ENCODE measurements around the gene POLR3E. TPM values are rescaled to one million over a fixed set of nuclear protein-coding genes. Genes with fewer than 3 reads are reported as not detected.

POLR3E gene
- total and polyA plus RNA-seq, 2 experiments from 2014 or later, result 24.9 to 65.3 TPM

DNA sequence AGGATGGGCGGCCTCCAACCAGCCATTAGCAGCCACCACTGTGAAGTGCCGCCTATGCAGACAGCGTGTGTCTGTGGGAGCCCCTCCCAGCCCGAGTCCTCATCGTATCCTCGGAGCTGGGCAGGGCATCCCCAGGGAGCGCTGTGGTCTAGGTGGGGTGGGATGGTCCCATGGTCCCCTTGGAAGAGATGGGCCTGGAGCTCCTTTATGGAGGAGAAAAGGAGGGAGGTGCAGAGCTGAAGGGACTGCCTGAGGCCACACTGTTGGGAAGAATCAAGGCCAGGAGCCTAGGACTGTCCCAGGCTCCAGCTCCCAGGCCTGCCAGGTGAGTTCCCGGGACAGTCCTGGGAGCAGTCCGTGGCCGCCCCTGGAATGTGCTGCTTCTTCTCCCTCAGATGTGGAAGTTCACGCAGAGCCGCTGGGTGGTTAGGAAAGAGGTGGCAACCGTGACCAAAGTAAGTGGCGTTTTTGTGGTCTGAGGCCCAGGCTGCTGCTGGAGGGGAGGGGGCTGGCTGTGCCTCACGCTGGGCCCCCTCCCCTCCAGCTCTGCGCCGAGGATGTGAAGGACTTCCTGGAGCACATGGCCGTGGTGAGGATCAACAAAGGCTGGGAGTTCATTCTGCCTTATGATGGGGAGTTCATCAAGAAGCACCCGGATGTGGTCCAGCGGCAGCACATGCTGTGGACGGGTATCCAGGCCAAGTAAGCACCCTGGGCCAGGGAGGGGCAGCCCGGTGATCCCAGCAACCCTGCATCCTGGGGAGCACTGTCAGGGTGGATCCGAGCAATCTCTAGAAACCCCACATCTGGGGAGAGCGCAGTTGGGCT, 27.0 kb downstream of the POLR3E start:
- DNase-seq (ENCODE audit: low read depth in 1 of 2, low spot score in 1 of 2), result no peak
- H3K36me3 ChIP-seq, result peaks cover 10% of the 10 kb centered on the region

DNA sequence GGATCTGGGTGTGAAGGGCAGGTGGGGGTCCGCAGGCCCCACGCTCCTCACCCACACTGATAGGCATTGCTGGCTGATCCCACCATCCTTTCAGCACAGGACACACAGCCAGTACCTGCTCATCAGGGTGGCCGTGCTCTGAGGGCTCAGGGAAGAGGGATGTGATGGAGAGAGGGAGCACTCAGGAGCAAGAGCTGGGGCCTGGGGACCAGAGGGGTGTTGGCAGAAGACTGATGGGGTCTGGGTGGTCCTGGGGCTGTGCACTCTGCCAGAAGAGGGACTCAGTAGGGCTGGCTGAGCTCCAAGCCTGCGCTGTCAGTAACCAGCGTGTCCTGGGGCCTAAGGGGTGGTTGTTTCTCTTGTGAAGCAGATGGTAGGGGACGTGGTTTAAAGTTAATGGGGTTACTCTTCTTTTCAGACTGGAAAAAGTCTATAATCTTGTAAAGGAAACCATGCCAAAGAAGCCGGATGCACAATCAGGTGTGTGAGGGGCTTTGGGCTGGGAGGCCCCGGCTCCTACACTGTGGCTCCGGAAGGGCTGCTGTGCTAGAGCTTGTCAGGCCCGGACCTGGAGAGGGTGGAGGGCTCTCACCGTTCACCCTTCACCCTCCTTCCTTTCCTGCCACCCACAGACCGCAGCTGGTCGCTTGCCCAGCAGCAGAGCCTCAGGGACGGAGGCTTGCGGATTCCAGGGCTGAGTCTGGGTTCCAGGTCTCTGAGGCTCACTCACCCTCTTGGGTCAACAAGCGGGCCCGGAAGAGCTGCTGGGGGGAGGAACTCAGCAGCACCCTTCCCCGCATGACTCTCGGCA, 27.8 kb downstream of the POLR3E start:
- Histone ChIP-seq H3K27ac (no peak overlapping the region), H3K9me3 (ENCODE audit: low read depth) (no peaks in the 10 kb centered on the region), H3K36me3 (peaks cover 10% of the 10 kb centered on the region), H3K4me1 (ENCODE audit: low read depth) (no peaks in the 10 kb centered on the region), H3K27me3 (no peaks in the 10 kb centered on the region), H3K4me3 (no peak overlapping the region)
- TF ChIP-seq, protein P1, sequence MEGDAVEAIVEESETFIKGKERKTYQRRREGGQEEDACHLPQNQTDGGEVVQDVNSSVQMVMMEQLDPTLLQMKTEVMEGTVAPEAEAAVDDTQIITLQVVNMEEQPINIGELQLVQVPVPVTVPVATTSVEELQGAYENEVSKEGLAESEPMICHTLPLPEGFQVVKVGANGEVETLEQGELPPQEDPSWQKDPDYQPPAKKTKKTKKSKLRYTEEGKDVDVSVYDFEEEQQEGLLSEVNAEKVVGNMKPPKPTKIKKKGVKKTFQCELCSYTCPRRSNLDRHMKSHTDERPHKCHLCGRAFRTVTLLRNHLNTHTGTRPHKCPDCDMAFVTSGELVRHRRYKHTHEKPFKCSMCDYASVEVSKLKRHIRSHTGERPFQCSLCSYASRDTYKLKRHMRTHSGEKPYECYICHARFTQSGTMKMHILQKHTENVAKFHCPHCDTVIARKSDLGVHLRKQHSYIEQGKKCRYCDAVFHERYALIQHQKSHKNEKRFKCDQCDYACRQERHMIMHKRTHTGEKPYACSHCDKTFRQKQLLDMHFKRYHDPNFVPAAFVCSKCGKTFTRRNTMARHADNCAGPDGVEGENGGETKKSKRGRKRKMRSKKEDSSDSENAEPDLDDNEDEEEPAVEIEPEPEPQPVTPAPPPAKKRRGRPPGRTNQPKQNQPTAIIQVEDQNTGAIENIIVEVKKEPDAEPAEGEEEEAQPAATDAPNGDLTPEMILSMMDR (IDR thresholded peaks at IDR 0.05; ENCODE audit: low read depth, low read length), result no peak
- DNase-seq (ENCODE audit: low read depth in 1 of 2, low spot score in 1 of 2), result no peak

More for the DNA sequence above, 27.0 kb downstream of the POLR3E start:
- TF ChIP-seq, protein P1 (IDR thresholded peaks at IDR 0.05; ENCODE audit: low read depth, low read length), result no peak
- H3K27ac ChIP-seq, result no peak overlapping the region
- H3K4me1 ChIP-seq (ENCODE audit: low read depth), result no peaks in the 10 kb centered on the region
- no peak overlapping the region for H3K4me3 ChIP-seq
- no peaks in the 10 kb centered on the region for H3K9me3 ChIP-seq (ENCODE audit: low read depth)
- no peaks in the 10 kb centered on the region for H3K27me3 ChIP-seq

DNA sequence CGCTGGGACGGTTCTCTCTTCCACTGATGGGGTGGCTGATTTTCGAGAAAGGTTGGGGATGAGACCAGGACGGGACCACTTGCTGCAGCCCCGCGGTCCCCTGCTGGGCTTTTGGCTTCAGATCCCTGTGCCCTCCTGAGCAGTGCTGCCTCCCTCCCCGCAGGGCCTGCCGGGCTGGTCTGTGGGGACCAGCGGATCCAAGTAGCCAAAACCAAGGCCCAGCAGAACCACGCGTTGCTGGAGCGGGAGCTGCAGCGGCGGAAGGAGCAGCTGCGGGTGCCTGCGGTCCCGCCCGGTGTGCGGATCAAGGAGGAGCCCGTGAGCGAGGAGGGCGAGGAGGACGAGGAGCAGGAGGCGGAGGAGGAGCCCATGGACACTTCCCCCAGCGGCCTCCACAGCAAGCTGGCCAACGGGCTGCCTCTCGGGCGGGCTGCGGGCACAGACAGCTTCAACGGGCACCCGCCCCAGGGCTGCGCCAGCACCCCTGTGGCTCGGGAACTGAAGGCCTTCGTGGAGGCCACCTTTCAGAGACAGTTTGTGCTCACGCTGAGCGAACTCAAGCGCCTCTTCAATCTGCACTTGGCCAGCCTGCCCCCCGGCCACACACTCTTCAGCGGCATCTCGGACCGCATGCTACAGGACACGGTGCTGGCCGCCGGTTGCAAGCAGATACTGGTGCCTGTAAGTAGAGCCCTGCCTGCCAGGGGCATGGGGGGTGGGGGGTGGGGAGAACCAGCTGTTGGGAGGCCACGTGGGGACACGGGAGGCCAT, 28.6 kb downstream of the POLR3E start:
- no peaks in the 10 kb centered on the region for H3K27me3 ChIP-seq
- DNase-seq (ENCODE audit: low read depth in 1 of 2, low spot score in 1 of 2), result no peak
- no peak overlapping the region for H3K27ac ChIP-seq
- no peaks in the 10 kb centered on the region for H3K9me3 ChIP-seq (ENCODE audit: low read depth)
- TF ChIP-seq, protein P1 (IDR thresholded peaks at IDR 0.05; ENCODE audit: low read depth, low read length), result no peak
- no peaks in the 10 kb centered on the region for H3K4me1 ChIP-seq (ENCODE audit: low read depth)
- H3K36me3 ChIP-seq, result peaks cover 10% of the 10 kb centered on the region
- H3K4me3 ChIP-seq, result no peak overlapping the region

DNA sequence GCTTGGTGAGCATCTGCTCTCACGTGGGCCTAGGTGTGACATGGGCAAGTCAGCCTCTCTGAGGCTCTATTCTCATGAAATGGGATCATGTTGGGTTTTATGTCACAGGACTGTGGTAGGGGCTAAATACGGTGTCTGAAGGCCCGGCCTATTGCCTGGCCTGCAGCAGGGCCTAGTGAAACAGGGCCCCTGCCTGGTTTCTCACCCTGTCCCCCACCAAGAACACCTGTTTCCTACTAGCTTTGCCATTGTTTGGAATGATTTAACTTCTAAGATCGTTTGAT, 29.1 kb downstream of the POLR3E start:
- no peak for DNase-seq (ENCODE audit: low read depth in 1 of 2, low spot score in 1 of 2)
- peaks cover 10% of the 10 kb centered on the region for H3K36me3 ChIP-seq
- no peaks in the 10 kb centered on the region for H3K27me3 ChIP-seq
- H3K27ac ChIP-seq, result no peak overlapping the region
- H3K4me3 ChIP-seq, result no peak overlapping the region
- no peaks in the 10 kb centered on the region for H3K4me1 ChIP-seq (ENCODE audit: low read depth)
- no peaks in the 10 kb centered on the region for H3K9me3 ChIP-seq (ENCODE audit: low read depth)
- TF ChIP-seq, protein P1 (IDR thresholded peaks at IDR 0.05; ENCODE audit: low read depth, low read length), result no peak

DNA sequence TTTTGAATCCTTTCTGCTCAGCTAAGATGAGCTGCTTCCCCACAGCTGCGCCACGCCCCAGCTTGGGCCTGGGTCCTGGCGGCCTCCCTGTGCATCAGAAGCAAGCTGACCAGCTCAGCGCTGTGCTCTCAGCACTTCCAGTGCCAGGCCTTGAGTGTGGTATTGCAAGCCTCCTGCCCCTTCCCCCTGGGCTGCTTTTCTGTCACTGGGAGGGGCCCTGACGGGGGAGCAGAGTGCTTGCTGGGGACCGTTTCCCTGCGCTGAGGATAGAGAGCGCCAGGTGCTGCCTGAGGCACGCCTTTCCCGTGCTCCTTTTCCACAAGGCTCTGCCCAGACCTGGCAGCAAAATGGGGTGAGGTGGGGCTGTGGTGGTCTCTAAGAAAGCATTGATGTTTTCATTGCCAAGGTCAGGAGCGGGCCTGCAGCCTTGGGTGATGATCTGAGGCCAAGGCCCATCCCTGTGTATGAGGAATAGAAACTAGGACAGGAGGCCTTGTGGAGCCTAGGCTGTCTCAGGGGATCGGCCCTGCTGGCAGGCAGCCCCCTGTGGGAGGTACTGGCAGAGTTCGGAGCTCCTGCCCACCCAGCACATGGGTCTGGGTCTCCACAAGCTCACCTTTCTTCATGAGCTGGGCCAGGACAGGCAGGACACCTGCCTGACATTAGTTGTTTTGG, 29.7 kb downstream of the POLR3E start:
- Histone ChIP-seq H3K27ac (no peak overlapping the region), H3K4me1 (ENCODE audit: low read depth) (no peaks in the 10 kb centered on the region), H3K36me3 (peaks cover 10% of the 10 kb centered on the region), H3K27me3 (no peaks in the 10 kb centered on the region), H3K4me3 (no peak overlapping the region), H3K9me3 (ENCODE audit: low read depth) (no peaks in the 10 kb centered on the region)
- TF ChIP-seq, protein P1 (IDR thresholded peaks at IDR 0.05; ENCODE audit: low read depth, low read length), result no peak
- no peak for DNase-seq (ENCODE audit: low read depth in 1 of 2, low spot score in 1 of 2)

Measured in cardiac muscle cell (in vitro differentiated cells and primary cell).